Measurements from ENCODE around the gene TUBGCP2.

Gene TUBGCP2

DNA sequence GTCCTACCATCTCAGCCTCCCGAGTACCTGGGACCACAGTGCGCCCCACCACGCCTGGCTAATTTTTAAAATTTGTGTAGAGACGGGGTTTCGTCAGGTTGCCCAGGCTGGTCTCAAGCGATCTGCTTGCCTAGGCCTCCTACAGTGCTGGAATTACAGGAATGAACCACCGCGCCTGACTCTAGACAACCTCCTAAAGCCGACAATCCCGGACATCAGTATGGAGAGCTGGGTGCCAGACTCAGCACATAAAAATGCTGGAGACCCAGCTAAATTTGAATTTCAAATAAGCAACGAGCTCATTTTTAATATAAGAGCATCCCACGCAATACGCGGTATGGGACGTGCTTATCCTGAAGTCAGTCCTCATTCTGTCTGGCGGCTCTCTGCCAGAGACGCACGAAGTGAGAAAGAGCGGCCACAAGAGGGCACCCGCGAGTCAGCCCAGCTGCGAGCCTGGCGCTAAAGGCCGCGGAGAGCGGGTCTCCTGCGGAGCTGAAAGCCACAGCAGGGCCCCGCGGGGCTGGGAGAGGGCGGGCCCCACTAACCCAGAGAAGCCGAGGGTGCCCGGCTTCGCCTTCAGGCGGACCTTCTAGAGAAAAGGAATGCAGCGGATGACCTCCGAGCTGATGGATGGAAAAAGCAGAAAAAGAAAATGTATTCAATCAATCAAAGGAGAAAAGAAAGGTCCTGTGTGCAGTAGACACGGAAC, 21.0 kb upstream of the TUBGCP2 start (continued):
- TF ChIP-seq, protein P1, sequence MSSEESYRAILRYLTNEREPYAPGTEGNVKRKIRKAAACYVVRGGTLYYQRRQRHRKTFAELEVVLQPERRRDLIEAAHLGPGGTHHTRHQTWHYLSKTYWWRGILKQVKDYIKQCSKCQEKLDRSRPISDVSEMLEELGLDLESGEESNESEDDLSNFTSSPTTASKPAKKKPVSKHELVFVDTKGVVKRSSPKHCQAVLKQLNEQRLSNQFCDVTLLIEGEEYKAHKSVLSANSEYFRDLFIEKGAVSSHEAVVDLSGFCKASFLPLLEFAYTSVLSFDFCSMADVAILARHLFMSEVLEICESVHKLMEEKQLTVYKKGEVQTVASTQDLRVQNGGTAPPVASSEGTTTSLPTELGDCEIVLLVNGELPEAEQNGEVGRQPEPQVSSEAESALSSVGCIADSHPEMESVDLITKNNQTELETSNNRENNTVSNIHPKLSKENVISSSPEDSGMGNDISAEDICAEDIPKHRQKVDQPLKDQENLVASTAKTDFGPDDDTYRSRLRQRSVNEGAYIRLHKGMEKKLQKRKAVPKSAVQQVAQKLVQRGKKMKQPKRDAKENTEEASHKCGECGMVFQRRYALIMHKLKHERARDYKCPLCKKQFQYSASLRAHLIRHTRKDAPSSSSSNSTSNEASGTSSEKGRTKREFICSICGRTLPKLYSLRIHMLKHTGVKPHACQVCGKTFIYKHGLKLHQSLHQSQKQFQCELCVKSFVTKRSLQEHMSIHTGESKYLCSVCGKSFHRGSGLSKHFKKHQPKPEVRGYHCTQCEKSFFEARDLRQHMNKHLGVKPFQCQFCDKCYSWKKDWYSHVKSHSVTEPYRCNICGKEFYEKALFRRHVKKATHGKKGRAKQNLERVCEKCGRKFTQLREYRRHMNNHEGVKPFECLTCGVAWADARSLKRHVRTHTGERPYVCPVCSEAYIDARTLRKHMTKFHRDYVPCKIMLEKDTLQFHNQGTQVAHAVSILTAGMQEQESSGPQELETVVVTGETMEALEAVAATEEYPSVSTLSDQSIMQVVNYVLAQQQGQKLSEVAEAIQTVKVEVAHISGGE (tag by site-specific recombination; conservative IDR thresholded peaks at IDR 0.05; ENCODE audit: low read depth), result no peak
- no peak for TF ChIP-seq ZNF175 (tag by site-specific recombination; IDR thresholded peaks at IDR 0.05)
- TF ChIP-seq ZNF777 (tag by site-specific recombination; IDR thresholded peaks at IDR 0.05; ENCODE audit: borderline replicate concordance), result no peak
- TF ChIP-seq, protein P2, sequence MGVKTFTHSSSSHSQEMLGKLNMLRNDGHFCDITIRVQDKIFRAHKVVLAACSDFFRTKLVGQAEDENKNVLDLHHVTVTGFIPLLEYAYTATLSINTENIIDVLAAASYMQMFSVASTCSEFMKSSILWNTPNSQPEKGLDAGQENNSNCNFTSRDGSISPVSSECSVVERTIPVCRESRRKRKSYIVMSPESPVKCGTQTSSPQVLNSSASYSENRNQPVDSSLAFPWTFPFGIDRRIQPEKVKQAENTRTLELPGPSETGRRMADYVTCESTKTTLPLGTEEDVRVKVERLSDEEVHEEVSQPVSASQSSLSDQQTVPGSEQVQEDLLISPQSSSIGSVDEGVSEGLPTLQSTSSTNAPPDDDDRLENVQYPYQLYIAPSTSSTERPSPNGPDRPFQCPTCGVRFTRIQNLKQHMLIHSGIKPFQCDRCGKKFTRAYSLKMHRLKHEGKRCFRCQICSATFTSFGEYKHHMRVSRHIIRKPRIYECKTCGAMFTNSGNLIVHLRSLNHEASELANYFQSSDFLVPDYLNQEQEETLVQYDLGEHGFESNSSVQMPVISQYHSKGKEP (tag by site-specific recombination; IDR thresholded peaks at IDR 0.05), result no peak
- TF ChIP-seq ZFP3 (tag by site-specific recombination; IDR thresholded peaks at IDR 0.05; ENCODE audit: low read depth), result no peak
- TF ChIP-seq GLIS2 (tag by site-specific recombination; IDR thresholded peaks at IDR 0.05), result peak; percentile 61
- peak; percentile 57 for TF ChIP-seq ZEB2 (tag by site-specific recombination; IDR thresholded peaks at IDR 0.05)
- TF ChIP-seq, protein P3, sequence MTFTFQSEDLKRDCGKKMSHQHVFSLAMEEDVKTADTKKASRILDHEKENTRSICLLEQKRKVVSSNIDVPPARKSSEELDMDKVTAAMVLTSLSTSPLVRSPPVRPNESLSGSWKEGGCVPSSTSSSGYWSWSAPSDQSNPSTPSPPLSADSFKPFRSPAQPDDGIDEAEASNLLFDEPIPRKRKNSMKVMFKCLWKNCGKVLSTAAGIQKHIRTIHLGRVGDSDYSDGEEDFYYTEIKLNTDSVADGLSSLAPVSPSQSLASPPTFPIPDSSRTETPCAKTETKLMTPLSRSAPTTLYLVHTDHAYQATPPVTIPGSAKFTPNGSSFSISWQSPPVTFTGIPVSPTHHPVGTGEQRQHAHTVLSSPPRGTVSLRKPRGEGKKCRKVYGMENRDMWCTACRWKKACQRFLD (tag by site-specific recombination; IDR thresholded peaks at IDR 0.05), result no peak
- TF ChIP-seq, protein P4, sequence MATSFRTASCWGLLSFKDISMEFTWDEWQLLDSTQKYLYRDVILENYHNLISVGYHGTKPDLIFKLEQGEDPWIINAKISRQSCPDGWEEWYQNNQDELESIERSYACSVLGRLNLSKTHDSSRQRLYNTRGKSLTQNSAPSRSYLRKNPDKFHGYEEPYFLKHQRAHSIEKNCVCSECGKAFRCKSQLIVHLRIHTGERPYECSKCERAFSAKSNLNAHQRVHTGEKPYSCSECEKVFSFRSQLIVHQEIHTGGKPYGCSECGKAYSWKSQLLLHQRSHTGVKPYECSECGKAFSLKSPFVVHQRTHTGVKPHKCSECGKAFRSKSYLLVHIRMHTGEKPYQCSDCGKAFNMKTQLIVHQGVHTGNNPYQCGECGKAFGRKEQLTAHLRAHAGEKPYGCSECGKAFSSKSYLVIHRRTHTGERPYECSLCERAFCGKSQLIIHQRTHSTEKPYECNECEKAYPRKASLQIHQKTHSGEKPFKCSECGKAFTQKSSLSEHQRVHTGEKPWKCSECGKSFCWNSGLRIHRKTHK (tag by site-specific recombination; IDR thresholded peaks at IDR 0.05), result no peak
- TF ChIP-seq, protein P5, sequence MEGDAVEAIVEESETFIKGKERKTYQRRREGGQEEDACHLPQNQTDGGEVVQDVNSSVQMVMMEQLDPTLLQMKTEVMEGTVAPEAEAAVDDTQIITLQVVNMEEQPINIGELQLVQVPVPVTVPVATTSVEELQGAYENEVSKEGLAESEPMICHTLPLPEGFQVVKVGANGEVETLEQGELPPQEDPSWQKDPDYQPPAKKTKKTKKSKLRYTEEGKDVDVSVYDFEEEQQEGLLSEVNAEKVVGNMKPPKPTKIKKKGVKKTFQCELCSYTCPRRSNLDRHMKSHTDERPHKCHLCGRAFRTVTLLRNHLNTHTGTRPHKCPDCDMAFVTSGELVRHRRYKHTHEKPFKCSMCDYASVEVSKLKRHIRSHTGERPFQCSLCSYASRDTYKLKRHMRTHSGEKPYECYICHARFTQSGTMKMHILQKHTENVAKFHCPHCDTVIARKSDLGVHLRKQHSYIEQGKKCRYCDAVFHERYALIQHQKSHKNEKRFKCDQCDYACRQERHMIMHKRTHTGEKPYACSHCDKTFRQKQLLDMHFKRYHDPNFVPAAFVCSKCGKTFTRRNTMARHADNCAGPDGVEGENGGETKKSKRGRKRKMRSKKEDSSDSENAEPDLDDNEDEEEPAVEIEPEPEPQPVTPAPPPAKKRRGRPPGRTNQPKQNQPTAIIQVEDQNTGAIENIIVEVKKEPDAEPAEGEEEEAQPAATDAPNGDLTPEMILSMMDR (tag by site-specific recombination; IDR thresholded peaks at IDR 0.05), result peak; percentile 84; the same call in 1 of the 2 replicates
- TF ChIP-seq ZNF837 (tag by site-specific recombination; IDR thresholded peaks at IDR 0.05), result no peak
- no peak for TF ChIP-seq KLF8 (tag by site-specific recombination; IDR thresholded peaks at IDR 0.05)
- TF ChIP-seq ZXDB (tag by site-specific recombination; IDR thresholded peaks at IDR 0.05), result peak; percentile 34; the same call in 1 of the 2 replicates
- TF ChIP-seq ZNF514 (tag by site-specific recombination; IDR thresholded peaks at IDR 0.05), result no peak
- TF ChIP-seq ZNF138 (tag by site-specific recombination; IDR thresholded peaks at IDR 0.05; ENCODE audit: borderline replicate concordance), result no peak
- TF ChIP-seq, protein P6, sequence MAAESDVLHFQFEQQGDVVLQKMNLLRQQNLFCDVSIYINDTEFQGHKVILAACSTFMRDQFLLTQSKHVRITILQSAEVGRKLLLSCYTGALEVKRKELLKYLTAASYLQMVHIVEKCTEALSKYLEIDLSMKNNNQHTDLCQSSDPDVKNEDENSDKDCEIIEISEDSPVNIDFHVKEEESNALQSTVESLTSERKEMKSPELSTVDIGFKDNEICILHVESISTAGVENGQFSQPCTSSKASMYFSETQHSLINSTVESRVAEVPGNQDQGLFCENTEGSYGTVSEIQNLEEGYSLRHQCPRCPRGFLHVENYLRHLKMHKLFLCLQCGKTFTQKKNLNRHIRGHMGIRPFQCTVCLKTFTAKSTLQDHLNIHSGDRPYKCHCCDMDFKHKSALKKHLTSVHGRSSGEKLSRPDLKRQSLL (tag by site-specific recombination; IDR thresholded peaks at IDR 0.05), result no peak
- no peak for TF ChIP-seq ZNF792 (tag by site-specific recombination; IDR thresholded peaks at IDR 0.05)
- no peak for TF ChIP-seq ZNF510 (tag by site-specific recombination; IDR thresholded peaks at IDR 0.05; ENCODE audit: insufficient replicate concordance)
- no peak for TF ChIP-seq ZNF670 (tag by site-specific recombination; IDR thresholded peaks at IDR 0.05; ENCODE audit: low read depth)
- no peak for TF ChIP-seq BCL11B (tag by site-specific recombination; IDR thresholded peaks at IDR 0.05; ENCODE audit: low read depth)
- no peak for TF ChIP-seq ZNF76 (tag by site-specific recombination; IDR thresholded peaks at IDR 0.05; ENCODE audit: borderline replicate concordance, low read depth)
- no peak for TF ChIP-seq IKZF3 (tag by site-specific recombination; IDR thresholded peaks at IDR 0.05)
- TF ChIP-seq ZNF707 (tag by site-specific recombination; IDR thresholded peaks at IDR 0.05), result no peak
- TF ChIP-seq, protein P7, sequence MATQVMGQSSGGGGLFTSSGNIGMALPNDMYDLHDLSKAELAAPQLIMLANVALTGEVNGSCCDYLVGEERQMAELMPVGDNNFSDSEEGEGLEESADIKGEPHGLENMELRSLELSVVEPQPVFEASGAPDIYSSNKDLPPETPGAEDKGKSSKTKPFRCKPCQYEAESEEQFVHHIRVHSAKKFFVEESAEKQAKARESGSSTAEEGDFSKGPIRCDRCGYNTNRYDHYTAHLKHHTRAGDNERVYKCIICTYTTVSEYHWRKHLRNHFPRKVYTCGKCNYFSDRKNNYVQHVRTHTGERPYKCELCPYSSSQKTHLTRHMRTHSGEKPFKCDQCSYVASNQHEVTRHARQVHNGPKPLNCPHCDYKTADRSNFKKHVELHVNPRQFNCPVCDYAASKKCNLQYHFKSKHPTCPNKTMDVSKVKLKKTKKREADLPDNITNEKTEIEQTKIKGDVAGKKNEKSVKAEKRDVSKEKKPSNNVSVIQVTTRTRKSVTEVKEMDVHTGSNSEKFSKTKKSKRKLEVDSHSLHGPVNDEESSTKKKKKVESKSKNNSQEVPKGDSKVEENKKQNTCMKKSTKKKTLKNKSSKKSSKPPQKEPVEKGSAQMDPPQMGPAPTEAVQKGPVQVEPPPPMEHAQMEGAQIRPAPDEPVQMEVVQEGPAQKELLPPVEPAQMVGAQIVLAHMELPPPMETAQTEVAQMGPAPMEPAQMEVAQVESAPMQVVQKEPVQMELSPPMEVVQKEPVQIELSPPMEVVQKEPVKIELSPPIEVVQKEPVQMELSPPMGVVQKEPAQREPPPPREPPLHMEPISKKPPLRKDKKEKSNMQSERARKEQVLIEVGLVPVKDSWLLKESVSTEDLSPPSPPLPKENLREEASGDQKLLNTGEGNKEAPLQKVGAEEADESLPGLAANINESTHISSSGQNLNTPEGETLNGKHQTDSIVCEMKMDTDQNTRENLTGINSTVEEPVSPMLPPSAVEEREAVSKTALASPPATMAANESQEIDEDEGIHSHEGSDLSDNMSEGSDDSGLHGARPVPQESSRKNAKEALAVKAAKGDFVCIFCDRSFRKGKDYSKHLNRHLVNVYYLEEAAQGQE (tag by site-specific recombination; IDR thresholded peaks at IDR 0.05), result no peak

Data from HEK293 (cell line).